ENCODE measurements around the gene FAM111B. TPM values are rescaled to one million over a fixed set of nuclear protein-coding genes. Genes with fewer than 3 reads are reported as not detected.
"Not testable (repeated sequence)": the region's sequence is repeated elsewhere in the genome, so short reads cannot be mapped to it uniquely, and the experiment has no call there.

FAM111B gene
- total and polyA plus RNA-seq, 2 experiments from 2014 or later, result 1.8 to 3.5 TPM

DNA sequence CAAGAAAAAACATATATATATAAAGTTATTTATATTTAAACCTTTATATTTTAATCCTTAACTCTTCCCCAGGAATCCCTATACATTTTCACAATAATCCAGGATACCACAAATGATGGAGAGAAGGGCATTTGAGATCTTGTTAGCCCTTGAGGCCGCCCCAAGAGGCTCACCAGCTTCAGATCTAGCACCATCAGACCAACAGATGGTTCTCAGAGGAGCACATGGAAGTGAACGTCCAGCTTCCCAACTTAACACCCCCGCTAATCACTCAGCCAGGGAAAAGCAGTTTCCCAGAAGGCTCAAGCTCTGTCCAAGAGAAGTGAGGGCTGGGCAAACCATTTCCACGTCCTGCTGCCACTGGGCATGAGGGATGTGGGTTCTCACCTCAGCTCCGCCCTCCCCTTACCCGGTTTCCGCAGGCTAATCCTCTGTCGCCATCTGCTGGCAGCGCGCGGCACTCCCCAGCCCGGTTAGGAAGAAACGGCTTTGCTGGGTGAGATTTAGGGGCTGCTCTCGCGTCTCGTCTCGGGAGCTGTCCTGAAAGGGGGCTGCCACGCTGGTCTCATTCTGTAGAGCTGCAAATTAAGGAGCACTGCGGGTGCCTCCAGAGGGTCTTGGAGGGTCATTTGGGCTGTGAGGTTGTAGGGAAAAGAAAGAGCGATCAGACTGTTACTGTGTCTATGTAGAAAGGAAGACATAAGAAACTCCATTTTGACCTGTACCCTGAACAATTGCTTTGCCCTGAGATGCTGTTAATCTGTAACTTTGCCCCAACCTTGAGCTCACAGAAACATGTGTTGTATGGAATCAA is 28.8 kb downstream of the FAM111B start:
- peaks cover 5% of the 10 kb centered on the region for H3K27me3 ChIP-seq

DNA sequence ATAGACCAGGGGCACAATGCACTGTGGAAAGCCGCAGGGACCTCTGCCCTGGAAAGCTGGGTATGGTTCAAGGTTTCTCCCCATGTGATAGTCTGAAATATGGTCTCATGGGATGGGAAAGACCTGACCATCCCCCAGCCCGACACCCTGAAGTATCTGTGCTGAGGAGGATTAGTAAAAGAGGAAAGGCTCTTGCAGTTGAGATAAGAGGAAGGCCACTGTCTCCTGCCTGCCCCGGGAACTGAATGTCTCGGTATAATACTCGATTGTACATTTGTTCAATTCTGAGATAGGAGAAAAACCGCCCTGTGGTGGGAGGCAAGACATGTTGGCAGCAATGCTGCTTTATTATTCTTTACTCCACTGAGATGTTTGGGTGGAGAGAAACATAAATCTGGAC is 29.5 kb downstream of the FAM111B start:
- not testable (repeated sequence) for DNase-seq (ENCODE audit: low read depth in 1 of 2, low spot score in 1 of 2)

More for the DNA sequence above, 28.8 kb downstream of the FAM111B start:
- Histone ChIP-seq H3K4me3 (no peak overlapping the region), H3K4me1 (ENCODE audit: low read depth) (no peaks in the 10 kb centered on the region), H3K27ac (no peak overlapping the region), H3K36me3 (no peaks in the 10 kb centered on the region), H3K9me3 (ENCODE audit: low read depth) (no peaks in the 10 kb centered on the region)
- DNase-seq (ENCODE audit: low read depth in 1 of 2, low spot score in 1 of 2), result peak; percentile 80 to 84
- TF ChIP-seq, protein P1, sequence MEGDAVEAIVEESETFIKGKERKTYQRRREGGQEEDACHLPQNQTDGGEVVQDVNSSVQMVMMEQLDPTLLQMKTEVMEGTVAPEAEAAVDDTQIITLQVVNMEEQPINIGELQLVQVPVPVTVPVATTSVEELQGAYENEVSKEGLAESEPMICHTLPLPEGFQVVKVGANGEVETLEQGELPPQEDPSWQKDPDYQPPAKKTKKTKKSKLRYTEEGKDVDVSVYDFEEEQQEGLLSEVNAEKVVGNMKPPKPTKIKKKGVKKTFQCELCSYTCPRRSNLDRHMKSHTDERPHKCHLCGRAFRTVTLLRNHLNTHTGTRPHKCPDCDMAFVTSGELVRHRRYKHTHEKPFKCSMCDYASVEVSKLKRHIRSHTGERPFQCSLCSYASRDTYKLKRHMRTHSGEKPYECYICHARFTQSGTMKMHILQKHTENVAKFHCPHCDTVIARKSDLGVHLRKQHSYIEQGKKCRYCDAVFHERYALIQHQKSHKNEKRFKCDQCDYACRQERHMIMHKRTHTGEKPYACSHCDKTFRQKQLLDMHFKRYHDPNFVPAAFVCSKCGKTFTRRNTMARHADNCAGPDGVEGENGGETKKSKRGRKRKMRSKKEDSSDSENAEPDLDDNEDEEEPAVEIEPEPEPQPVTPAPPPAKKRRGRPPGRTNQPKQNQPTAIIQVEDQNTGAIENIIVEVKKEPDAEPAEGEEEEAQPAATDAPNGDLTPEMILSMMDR (IDR thresholded peaks at IDR 0.05; ENCODE audit: low read depth, low read length), result peak; percentile 100

DNA sequence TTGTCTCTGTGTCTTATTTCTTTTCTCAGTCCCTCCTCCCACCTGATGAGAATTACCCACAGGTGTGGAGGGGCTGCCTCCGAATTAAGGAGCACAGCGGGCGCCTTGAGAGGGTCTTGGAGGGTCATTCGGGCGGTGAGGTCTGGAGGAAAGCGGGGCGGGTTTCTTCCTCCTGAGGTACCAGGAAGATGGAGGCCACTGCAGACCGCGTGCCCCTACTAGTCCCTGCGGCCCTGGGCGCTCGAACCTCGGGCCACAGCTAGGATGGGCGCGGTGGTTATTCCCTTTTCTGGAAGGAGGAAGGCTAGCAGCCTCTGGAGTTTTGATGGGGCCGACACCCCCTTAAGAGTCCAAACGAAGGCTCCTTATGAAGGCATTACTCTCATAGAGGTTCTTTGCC is 30.2 kb downstream of the FAM111B start:
- H3K27me3 ChIP-seq, result peaks cover 18% of the 10 kb centered on the region
- TF ChIP-seq, protein P1 (IDR thresholded peaks at IDR 0.05; ENCODE audit: low read depth, low read length), result no peak
- no peak overlapping the region for H3K4me3 ChIP-seq
- H3K9me3 ChIP-seq (ENCODE audit: low read depth), result no peaks in the 10 kb centered on the region
- H3K27ac ChIP-seq, result no peak overlapping the region
- no peaks in the 10 kb centered on the region for H3K4me1 ChIP-seq (ENCODE audit: low read depth)
- H3K36me3 ChIP-seq, result no peaks in the 10 kb centered on the region
- DNase-seq (ENCODE audit: low read depth in 1 of 2, low spot score in 1 of 2), result no peak

More for the DNA sequence above, 29.5 kb downstream of the FAM111B start:
- H3K4me1 ChIP-seq (ENCODE audit: low read depth); H3K4me3 ChIP-seq; H3K27ac ChIP-seq; H3K36me3 ChIP-seq; H3K9me3 ChIP-seq (ENCODE audit: low read depth): not testable (repeated sequence)
- H3K27me3 ChIP-seq, result peaks cover 12% of the 10 kb centered on the region

DNA sequence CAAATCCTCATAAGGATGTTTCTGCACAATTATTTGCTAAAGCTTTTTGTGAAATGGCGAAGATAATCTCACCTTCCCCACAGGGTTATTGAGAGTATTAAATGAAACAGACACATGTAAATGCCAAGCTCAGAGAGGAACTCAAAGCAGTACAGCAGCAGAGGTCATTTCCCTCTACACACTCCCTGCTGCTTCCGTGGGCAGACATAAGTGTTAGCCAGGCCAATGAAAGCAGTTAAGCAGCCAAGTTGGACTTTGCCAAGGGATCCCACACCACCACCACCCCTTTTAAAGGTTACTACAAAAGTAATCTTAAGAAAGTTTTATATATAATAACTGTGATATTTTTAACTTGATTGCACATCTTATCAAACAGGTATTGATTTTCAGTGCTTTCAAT is 31.6 kb downstream of the FAM111B start:
- no peak for DNase-seq (ENCODE audit: low read depth in 1 of 2, low spot score in 1 of 2)
- TF ChIP-seq, protein P1 (IDR thresholded peaks at IDR 0.05; ENCODE audit: low read depth, low read length), result no peak
- H3K4me3 ChIP-seq, result no peak overlapping the region

DNA sequence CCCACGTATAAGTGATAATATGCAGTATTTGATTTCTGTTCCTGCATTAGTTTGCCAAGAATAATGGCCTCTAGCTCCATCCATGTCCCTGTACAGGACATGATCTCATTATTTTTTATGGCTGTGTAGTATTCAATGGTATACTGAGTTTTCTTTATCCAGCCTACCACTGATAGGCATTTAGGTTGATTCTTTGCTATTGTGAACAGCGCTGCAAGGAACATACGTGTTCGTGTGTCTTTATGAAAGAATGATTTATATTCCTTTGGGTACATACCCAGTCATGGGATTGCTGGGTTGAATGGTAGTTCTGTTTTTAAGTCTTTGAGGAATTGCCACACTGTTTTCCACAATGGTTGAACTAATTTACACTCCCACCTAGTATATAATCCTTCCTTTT is 34.2 kb downstream of the FAM111B start:
- TF ChIP-seq, protein P1 (IDR thresholded peaks at IDR 0.05; ENCODE audit: low read depth, low read length), result no peak
- DNase-seq (ENCODE audit: low read depth in 1 of 2, low spot score in 1 of 2), result no peak
- H3K9me3 ChIP-seq (ENCODE audit: low read depth), result no peaks in the 10 kb centered on the region
- H3K4me1 ChIP-seq (ENCODE audit: low read depth), result no peaks in the 10 kb centered on the region
- no peak overlapping the region for H3K27ac ChIP-seq
- H3K4me3 ChIP-seq, result no peak overlapping the region
- no peaks in the 10 kb centered on the region for H3K36me3 ChIP-seq
- H3K27me3 ChIP-seq, result peaks cover 57% of the 10 kb centered on the region

More for the DNA sequence above, 31.6 kb downstream of the FAM111B start:
- Histone ChIP-seq H3K4me1 (ENCODE audit: low read depth) (no peaks in the 10 kb centered on the region), H3K36me3 (no peaks in the 10 kb centered on the region), H3K27ac (no peak overlapping the region), H3K27me3 (peaks cover 33% of the 10 kb centered on the region), H3K9me3 (ENCODE audit: low read depth) (no peaks in the 10 kb centered on the region)

Data from cardiac muscle cell (in vitro differentiated cells and primary cell).